ENCODE results near the gene HK2. TPM values are rescaled to one million over a fixed set of nuclear protein-coding genes. Genes with fewer than 3 reads are reported as not detected.

HK2 gene
- total RNA-seq, 3 donors from 2014 or later: 9.8 to 39.2 (median 19.9) TPM

DNA sequence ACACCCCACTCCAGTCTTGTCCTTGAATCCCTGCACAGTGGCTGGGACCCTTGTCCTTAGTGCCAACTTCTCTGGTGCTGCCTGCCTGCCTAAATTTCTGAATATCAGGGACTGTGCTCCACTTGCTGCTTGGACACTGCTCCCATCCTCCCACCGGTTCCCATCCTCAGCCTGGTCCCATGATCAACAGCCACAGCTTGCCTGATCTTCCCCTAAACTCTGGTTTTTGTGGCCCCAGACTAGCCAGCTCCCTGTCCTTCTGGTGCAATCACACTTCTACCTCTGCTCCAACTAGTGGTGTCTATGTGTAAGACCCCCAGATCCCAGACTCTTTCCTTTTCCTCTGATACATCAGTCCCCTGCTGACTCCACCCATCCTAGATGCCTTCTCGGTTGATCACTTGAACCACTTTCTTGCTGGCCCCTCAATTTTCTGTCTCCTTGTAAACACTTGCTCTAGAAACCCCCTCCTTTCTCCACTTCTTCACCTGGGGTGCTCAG is 87.4 kb downstream of the HK2 start:
- no peak overlapping the region for H3K27ac ChIP-seq
- no peaks in the 10 kb centered on the region for H3K36me3 ChIP-seq
- intact Hi-C loops (cut with DNase I; ENCODE audit: low total_unique reads): no loop called here
- no peak for DNase-seq (ENCODE audit: low spot score in 2 of 2)
- TF ChIP-seq, protein P1, sequence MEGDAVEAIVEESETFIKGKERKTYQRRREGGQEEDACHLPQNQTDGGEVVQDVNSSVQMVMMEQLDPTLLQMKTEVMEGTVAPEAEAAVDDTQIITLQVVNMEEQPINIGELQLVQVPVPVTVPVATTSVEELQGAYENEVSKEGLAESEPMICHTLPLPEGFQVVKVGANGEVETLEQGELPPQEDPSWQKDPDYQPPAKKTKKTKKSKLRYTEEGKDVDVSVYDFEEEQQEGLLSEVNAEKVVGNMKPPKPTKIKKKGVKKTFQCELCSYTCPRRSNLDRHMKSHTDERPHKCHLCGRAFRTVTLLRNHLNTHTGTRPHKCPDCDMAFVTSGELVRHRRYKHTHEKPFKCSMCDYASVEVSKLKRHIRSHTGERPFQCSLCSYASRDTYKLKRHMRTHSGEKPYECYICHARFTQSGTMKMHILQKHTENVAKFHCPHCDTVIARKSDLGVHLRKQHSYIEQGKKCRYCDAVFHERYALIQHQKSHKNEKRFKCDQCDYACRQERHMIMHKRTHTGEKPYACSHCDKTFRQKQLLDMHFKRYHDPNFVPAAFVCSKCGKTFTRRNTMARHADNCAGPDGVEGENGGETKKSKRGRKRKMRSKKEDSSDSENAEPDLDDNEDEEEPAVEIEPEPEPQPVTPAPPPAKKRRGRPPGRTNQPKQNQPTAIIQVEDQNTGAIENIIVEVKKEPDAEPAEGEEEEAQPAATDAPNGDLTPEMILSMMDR (IDR thresholded peaks at IDR 0.05): no peak
- TF ChIP-seq POLR2AphosphoS5 (IDR thresholded peaks at IDR 0.05): no peak
- TF ChIP-seq POLR2A (IDR thresholded peaks at IDR 0.05): no peak
- no peaks in the 10 kb centered on the region for H3K27me3 ChIP-seq
- H3K9me3 ChIP-seq: no peaks in the 10 kb centered on the region
- H3K4me3 ChIP-seq: no peak overlapping the region
- no peaks in the 10 kb centered on the region for H3K4me1 ChIP-seq

- no peaks in the 10 kb centered on the region for H3K9me3 ChIP-seq
- no peak overlapping the region for H3K27ac ChIP-seq
- H3K27me3 ChIP-seq: no peaks in the 10 kb centered on the region
- no peaks in the 10 kb centered on the region for H3K4me1 ChIP-seq
- intact Hi-C loops (cut with DNase I; ENCODE audit: low total_unique reads): no loop called here
- no peak overlapping the region for H3K4me3 ChIP-seq
- TF ChIP-seq, protein P1 (IDR thresholded peaks at IDR 0.05): no peak
- no peak for TF ChIP-seq POLR2AphosphoS5 (IDR thresholded peaks at IDR 0.05)
- TF ChIP-seq POLR2A (IDR thresholded peaks at IDR 0.05): no peak
- H3K36me3 ChIP-seq: no peaks in the 10 kb centered on the region
- DNase-seq (ENCODE audit: low spot score in 2 of 2): no peak
These were observed 88.8 kb downstream of the HK2 start for GRCh38 chr2:74922592-74923227.

DNA sequence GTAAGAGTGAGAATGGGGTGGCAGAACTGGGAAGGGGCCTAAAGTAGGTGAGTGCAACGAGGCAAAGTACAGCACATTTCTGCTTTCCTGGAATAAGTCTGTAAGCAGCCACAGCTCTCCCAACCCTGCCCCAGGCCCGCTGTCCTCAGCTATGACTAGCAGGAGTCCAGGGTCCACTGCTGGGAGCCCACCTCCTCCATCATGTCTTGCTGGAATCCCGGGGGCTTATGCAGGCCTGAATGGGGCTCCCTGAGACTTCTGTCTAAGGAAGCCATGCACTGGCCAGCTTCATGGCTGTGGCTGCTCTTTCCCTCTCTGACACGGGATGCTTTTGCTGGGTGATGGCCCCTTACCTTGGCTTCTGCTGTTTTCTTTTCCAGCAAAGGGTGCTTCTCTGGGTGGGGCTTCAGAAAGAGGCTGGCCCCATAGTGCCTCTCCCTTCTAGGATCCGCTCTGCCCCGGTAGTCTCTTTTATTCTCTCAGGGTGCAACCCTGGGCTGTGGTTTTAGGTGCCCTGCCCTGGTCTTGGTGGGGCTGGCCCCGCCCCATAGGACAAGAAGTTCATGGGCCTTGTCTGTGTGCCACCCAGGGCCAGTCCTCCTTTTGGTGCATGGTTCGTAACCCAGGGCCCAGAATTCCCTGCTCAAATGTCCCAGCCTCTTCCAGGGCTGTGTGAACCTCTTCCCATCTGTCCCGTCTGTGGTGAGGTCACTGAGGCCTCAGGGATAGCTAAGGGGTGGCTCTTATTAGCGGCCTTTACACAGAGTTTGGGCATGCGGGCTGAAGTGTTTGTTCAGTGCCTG is 90.7 kb downstream of the HK2 start:
- H3K4me3 ChIP-seq: no peak overlapping the region
- no peak for TF ChIP-seq POLR2A (IDR thresholded peaks at IDR 0.05)
- no peak for TF ChIP-seq POLR2AphosphoS5 (IDR thresholded peaks at IDR 0.05)
- TF ChIP-seq, protein P1 (IDR thresholded peaks at IDR 0.05): no peak
- no peaks in the 10 kb centered on the region for H3K27me3 ChIP-seq
- H3K27ac ChIP-seq: peak overlapping the region in 1 of 2 donors; percentile 48
- intact Hi-C loops (cut with DNase I; ENCODE audit: low total_unique reads): no loop called here
- no peak for DNase-seq (ENCODE audit: low spot score in 2 of 2)
- H3K4me1 ChIP-seq: no peaks in the 10 kb centered on the region
- H3K9me3 ChIP-seq: no peaks in the 10 kb centered on the region
- H3K36me3 ChIP-seq: no peaks in the 10 kb centered on the region

- no peak for DNase-seq (ENCODE audit: low spot score in 2 of 2)
- no peaks in the 10 kb centered on the region for H3K4me1 ChIP-seq
- peak overlapping the region in 1 of 2 donors; percentile 48 for H3K27ac ChIP-seq
- H3K9me3 ChIP-seq: no peaks in the 10 kb centered on the region
- H3K36me3 ChIP-seq: no peaks in the 10 kb centered on the region
- intact Hi-C loops (cut with DNase I; ENCODE audit: low total_unique reads): no loop called here
- no peaks in the 10 kb centered on the region for H3K27me3 ChIP-seq
- TF ChIP-seq POLR2AphosphoS5 (IDR thresholded peaks at IDR 0.05) (no peak), POLR2A (IDR thresholded peaks at IDR 0.05) (no peak)
- TF ChIP-seq, protein P1 (IDR thresholded peaks at IDR 0.05): no peak
- H3K4me3 ChIP-seq: no peak overlapping the region
These were observed 91.4 kb downstream of the HK2 start for GRCh38 chr2:74925361-74925786.

DNA sequence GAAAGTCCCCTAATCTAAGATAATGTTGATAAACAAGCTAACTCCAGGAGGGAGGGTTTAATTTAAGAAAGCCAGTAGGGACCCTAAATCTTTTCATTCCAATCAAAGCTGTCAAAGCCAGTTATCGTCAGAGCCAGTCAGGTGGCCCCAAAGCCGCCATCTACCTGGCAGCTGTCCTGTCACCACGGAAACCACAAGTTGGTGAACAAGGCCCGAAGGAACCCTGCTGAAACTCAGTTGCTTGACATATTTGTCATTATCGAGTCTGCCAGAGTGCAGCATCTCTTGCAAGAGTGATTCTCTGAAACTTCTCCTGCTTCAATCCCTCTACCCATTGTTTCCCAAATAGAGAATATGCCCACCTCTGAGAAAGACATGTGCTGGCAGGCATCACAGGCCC is 93.7 kb downstream of the HK2 start:
- Histone ChIP-seq H3K36me3 (no peaks in the 10 kb centered on the region), H3K27ac (no peak overlapping the region), H3K27me3 (no peaks in the 10 kb centered on the region), H3K4me1 (no peaks in the 10 kb centered on the region), H3K9me3 (no peaks in the 10 kb centered on the region), H3K4me3 (no peak overlapping the region)
- DNase-seq (ENCODE audit: low spot score in 2 of 2): no peak
- TF ChIP-seq POLR2A (IDR thresholded peaks at IDR 0.05) (no peak), POLR2AphosphoS5 (IDR thresholded peaks at IDR 0.05) (no peak)
- TF ChIP-seq, protein P1 (IDR thresholded peaks at IDR 0.05): no peak
- intact Hi-C loops (cut with DNase I; ENCODE audit: low total_unique reads): no loop called here
